HCT116 (cell line): ENCODE results near the gene LYRM7. TPM values are rescaled to one million over a fixed set of nuclear protein-coding genes. Genes with fewer than 3 reads are reported as not detected.
"Not testable (repeated sequence)": the region's sequence is repeated elsewhere in the genome, so short reads cannot be mapped to it uniquely, and the experiment has no call there.

Source experiments
- ATAC-seq: fragments of 200-7000 bp; cut with Tn5 transposase; 2 replicates; pipeline ENCODE4 v1.9.1; 2020; ENCODE audit warnings: mild to moderate bottlenecking, moderate library complexity
- Bru-seq: library from RNA; stranded (reverse); fragments of 400-500 nt; gene quantifications from one replicate; lab custom pipeline; 2021; lab: Mats Ljungman, UMichigan
- BruChase-seq, 2 experiments: library from RNA; stranded (reverse); fragments of 400-500 nt; gene quantifications; one replicate each; lab custom pipeline; 2021; lab: Mats Ljungman, UMichigan
- BruUV-seq: library from RNA; stranded (reverse); fragments of 400-500 nt; replicated peaks from 2 replicates; lab custom pipeline; 2021; lab: Mats Ljungman, UMichigan
- CTCF ChIA-PET: fragments of 300-600 bp; sonication (Branson Sonifier 250); formaldehyde crosslinking; loops from one replicate; lab custom pipeline; 2021; ENCODE audit warnings: antibody characterized with exemption; lab: Charles Lee
- POLR2A ChIA-PET: fragments of 300-600, 350-600 bp; sonication (Branson Sonifier 250); formaldehyde crosslinking; loops from one replicate; lab custom pipeline; 2021; ENCODE audit warnings: antibody characterized with exemption; lab: Charles Lee
- RAD21 ChIA-PET, 2 experiments: fragments of 300-600 bp; sonication (Branson Sonifier 250); formaldehyde crosslinking; loops; one replicate each; lab custom pipeline; 2023; ENCODE audit warnings: low total read pairs in 2 of 2; ENCODE audit not compliant: uncharacterized antibody in 2 of 2, unreplicated experiment in 2 of 2, low non-redundant PET in 1 of 2; lab: Charles Lee
- DNase-seq: peaks from one replicate; pipeline ENCODE4 v3.0.0-alpha.2; 2010; ENCODE audit warnings: low read depth, low spot score
- H2AFZ ChIP-seq: fragments of 200-600 bp; shearing (Covaris generic), sonication (generic); 2 replicates; pipeline ENCODE4 v1.6.1; 2017; ENCODE audit warnings: low read depth, mixed run types, mixed read lengths, antibody characterized with exemption, low read length; ENCODE audit not compliant: poor library complexity, severe bottlenecking
- H3K27ac ChIP-seq: 2 replicates; pipeline ENCODE4 v1.5.1; 2012; ENCODE audit warnings: low read depth, low read length
- H3K27me3 ChIP-seq: fragments of 200-600 bp; sonication (generic); 2 replicates; pipeline ENCODE4 v1.6.1; 2016; ENCODE audit warnings: mixed run types, low read length, mixed read lengths; ENCODE audit not compliant: insufficient read depth
- H3K36me3 ChIP-seq, 2 experiments: fragments of 200-500 bp in 1 of 2; fragments of 200-600 bp in 1 of 2; sonication (Bioruptor generic) in 1 of 2; sonication (generic) in 1 of 2; 2 replicates each; pipeline versions ENCODE4 v1.5.1 to v1.6.1; 2014 to 2016; ENCODE audit warnings: low read length in 2 of 2, inconsistent platforms in 1 of 2, mixed read lengths in 1 of 2, mixed run types in 1 of 2; ENCODE audit not compliant: insufficient read depth in 2 of 2, control insufficient read depth in 1 of 2
- H3K4me1 ChIP-seq, 2 experiments: fragments of 200-600 bp in 1 of 2; sonication (generic) in 1 of 2; 2 replicates each; pipeline versions ENCODE4 v1.5.1 to v1.6.1; 2012 to 2017; ENCODE audit warnings: low read length in 2 of 2, inconsistent platforms in 1 of 2, mild to moderate bottlenecking in 1 of 2, mixed read lengths in 1 of 2, mixed run types in 1 of 2, moderate library complexity in 1 of 2; ENCODE audit not compliant: insufficient read depth in 2 of 2, control insufficient read depth in 1 of 2
- H3K4me2 ChIP-seq: fragments of 200-600 bp; sonication (generic); 2 replicates; pipeline ENCODE4 v1.6.1; 2017; ENCODE audit warnings: mixed run types, low read length, mixed read lengths
- H3K4me3 ChIP-seq, 2 experiments: fragments of 200-600 bp in 1 of 2; sonication (generic) in 1 of 2; replicated peaks in 1 of 2; 2 replicates each; pipeline ENCODE4 v1.5.1; 2011 to 2016; ENCODE audit warnings: low read length in 2 of 2, control low read depth in 1 of 2, low read depth in 1 of 2, mild to moderate bottlenecking in 1 of 2, mixed read lengths in 1 of 2, mixed run types in 1 of 2
- H3K79me2 ChIP-seq: fragments of 200-600 bp; sonication (generic); 2 replicates; pipeline ENCODE4 v1.6.1; 2017; ENCODE audit warnings: mild to moderate bottlenecking, mixed run types, low read length, moderate library complexity, mixed read lengths; ENCODE audit not compliant: insufficient read depth
- H3K9ac ChIP-seq: fragments of 200-600 bp; sonication (generic); 2 replicates; pipeline ENCODE4 v1.6.1; 2016; ENCODE audit warnings: low read length, mixed read lengths
- H3K9me2 ChIP-seq: fragments of 200-600 bp; sonication (generic), shearing (Covaris generic); 2 replicates; pipeline ENCODE4 v1.6.1; 2017; ENCODE audit warnings: mixed run types, mild to moderate bottlenecking, moderate library complexity; ENCODE audit not compliant: insufficient read depth
- H3K9me3 ChIP-seq, 2 experiments: fragments of 200-500 bp in 1 of 2; fragments of 200-600 bp in 1 of 2; sonication (Bioruptor generic) in 1 of 2; sonication (generic) in 1 of 2; 2 replicates each; pipeline ENCODE4 v1.6.1; 2014 to 2017; ENCODE audit warnings: low read length in 2 of 2, mixed read lengths in 2 of 2, inconsistent platforms in 1 of 2, low read depth in 1 of 2, mild to moderate bottlenecking in 1 of 2, mixed run types in 1 of 2, moderate library complexity in 1 of 2; ENCODE audit not compliant: control insufficient read depth in 1 of 2, insufficient read depth in 1 of 2
- H4K20me1 ChIP-seq: fragments of 200-600 bp; sonication (generic), shearing (Covaris generic); 2 replicates; pipeline ENCODE4 v1.6.1; 2017; ENCODE audit warnings: mixed run types, mild to moderate bottlenecking, moderate library complexity; ENCODE audit not compliant: insufficient read depth
- CEBPB ChIP-seq: IDR thresholded peaks from 2 replicates; pipeline ENCODE4 v1.6.1; 2012; ENCODE audit warnings: low read depth
- EGR1 ChIP-seq: IDR thresholded peaks from 2 replicates; pipeline ENCODE4 v1.6.1; 2012; ENCODE audit warnings: low read depth
- EZH2 ChIP-seq: fragments of 200-600 bp; sonication (generic); IDR thresholded peaks from 2 replicates; pipeline ENCODE4 v1.6.1; 2017; ENCODE audit warnings: antibody characterized with exemption, mixed run types
- FOSL1 ChIP-seq: IDR thresholded peaks from 2 replicates; pipeline ENCODE4 v1.6.1; 2012; ENCODE audit warnings: low read depth
- POLR2A ChIP-seq: IDR thresholded peaks from 2 replicates; pipeline ENCODE4 v1.7.0; 2011; ENCODE audit warnings: borderline replicate concordance; ENCODE audit not compliant: insufficient read depth, insufficient read length; ENCODE audit errors: extremely low read depth
- POLR2AphosphoS5 ChIP-seq: IDR thresholded peaks from 2 replicates; pipeline ENCODE4 v1.6.1; 2011; ENCODE audit warnings: mild to moderate bottlenecking, low read depth, low read length, moderate library complexity
- SP1 ChIP-seq: IDR thresholded peaks from 2 replicates; pipeline ENCODE4 v1.6.1; 2012; ENCODE audit warnings: low read depth
- TCF7L2 ChIP-seq: IDR thresholded peaks from 2 replicates; pipeline ENCODE4 v1.7.0; 2011; ENCODE audit warnings: borderline replicate concordance, inconsistent platforms; ENCODE audit not compliant: insufficient read depth, insufficient read length; ENCODE audit errors: extremely low read depth
- YY1 ChIP-seq: IDR thresholded peaks from 2 replicates; pipeline ENCODE4 v1.6.1; 2011; ENCODE audit warnings: low read length, low read depth, moderate library complexity, mild to moderate bottlenecking; ENCODE audit not compliant: insufficient replicate concordance; ENCODE audit errors: extremely low read depth
- ZBTB33 ChIP-seq: IDR thresholded peaks from 2 replicates; pipeline ENCODE4 v1.6.1; 2011; ENCODE audit warnings: mild to moderate bottlenecking, low read length, moderate library complexity; ENCODE audit not compliant: insufficient replicate concordance; ENCODE audit errors: extremely low read depth
- intact Hi-C: fragments of 100-400 bp; cut with micrococcal nuclease; formaldehyde crosslinking; loops from 2 replicates; pipeline ENCODE4 v1.10.0; 2022
- long read RNA-seq: library from polyadenylated mRNA; unstranded; transcript quantifications from one replicate; pipeline ENCODE4 v2.0.0, GENCODE V29; 2021; ENCODE audit not compliant: unreplicated experiment
- polyA plus RNA-seq: library from polyadenylated mRNA; unstranded; fragments of >200 nt; gene quantifications from 2 replicates; pipeline ENCODE4 v1.2.1, GENCODE V29; 2012; ENCODE audit warnings: missing spikeins
- total RNA-seq: library from RNA; stranded (reverse); gene quantifications from one replicate; pipeline ENCODE4 v1.2.1, GENCODE V29; 2021; ENCODE audit not compliant: unreplicated experiment

LYRM7 gene
- total RNA-seq (14.4 TPM), Bru-seq, nascent RNA (percentile 70 among the genes with signal in this experiment), BruChase-seq, experiment 1, labeled RNA remaining after a 6-hour chase (percentile 73 among the genes with signal in this experiment), BruChase-seq, experiment 2, labeled RNA remaining after a 2-hour chase (percentile 67 among the genes with signal in this experiment)
- polyA plus RNA-seq = 1.1 and 1.6 TPM in 2 replicates
- long read RNA-seq, full-length matches to known transcripts = 22 of 34 reads
- long read RNA-seq, partial matches to known transcripts = 3 of 34 reads
- long read RNA-seq, other reads (novel, unspliced or antisense) = 9 of 34 reads

GRCh38 chr5:131170540-131171275 lies at the start of gene LYRM7:
LYRM7 (plus strand) TSS chr5:131170944; CDS start chr5:131171021, 77 bp downstream.
- Histone ChIP-seq H3K4me2 (peak within 1 kb of the TSS; percentile 91), H3K9me2 (no peaks in the 10 kb centered on the region), H3K27ac (peak within 1 kb of the TSS; percentile 42; the same call in 1 of the 2 replicates), H3K79me2 (peaks cover 23% of the 10 kb centered on the region), H3K4me3 (peak within 1 kb of the TSS; percentile 59 to 73)
- POLR2A ChIA-PET = no interaction called here
- intact Hi-C loops = loop anchor here (1.0 kb wide), 1 partner anchor 93 kb away; no protein-coding TSS in a partner anchor
- TF ChIP-seq EZH2 (no peak), FOSL1 (no peak), TCF7L2 (peak; percentile 50), POLR2A (peak; percentile 54), POLR2AphosphoS5 (peak; percentile 84), SP1 (no peak), CEBPB (no peak), ZBTB33 (peak; percentile 98), EGR1 (no peak), YY1 (peak; percentile 99)
- TF ChIP-seq, all 23 proteins: peak for 5
- ATAC-seq (peak; percentile 96), DNase-seq (peak; percentile 99)
- ChIA-PET RAD21 (no interaction called here), CTCF (no interaction called here)
- Histone ChIP-seq H3K9ac (peak within 1 kb of the TSS; percentile 76), H3K36me3 (no peaks in the 10 kb centered on the region), H2AFZ (peak within 1 kb of the TSS; percentile 10), H3K27me3 (no peaks in the 10 kb centered on the region), H3K4me1 (peaks cover 0 to 15% of the 10 kb centered on the region in 2 experiments; a peak in 2 of 4 replicates), H4K20me1 (no peaks in the 10 kb centered on the region), H3K9me3 (no peaks in the 10 kb centered on the region)
- no TSS peak for BruUV-seq

DNA sequence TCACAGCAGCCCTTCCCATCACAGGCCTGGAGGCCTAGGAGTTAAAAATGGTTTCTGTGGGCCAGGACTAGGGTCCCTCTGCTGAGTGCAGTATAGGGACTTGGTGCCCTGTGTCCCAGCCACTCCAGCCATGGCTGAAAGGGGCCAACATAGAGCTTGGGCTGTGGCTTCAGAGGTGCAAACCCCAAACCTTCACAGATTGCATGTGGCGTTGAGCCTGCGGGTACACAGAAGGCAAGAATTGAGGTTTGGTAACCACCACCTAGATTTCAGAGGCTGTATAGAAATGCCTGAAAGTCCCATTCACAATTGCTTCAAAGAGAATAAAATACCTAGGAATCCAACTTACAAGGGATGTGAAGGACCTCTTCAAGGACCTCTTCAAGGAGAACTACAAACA lies 43.5 kb upstream of the LYRM7 start:
- ATAC-seq, POLR2A ChIA-PET: not testable (repeated sequence)

More for the DNA sequence above, 43.5 kb upstream of the LYRM7 start:
- BruUV-seq, H3K27ac ChIP-seq, H4K20me1 ChIP-seq, RAD21 ChIA-PET, H3K4me3 ChIP-seq, H3K4me1 ChIP-seq, intact Hi-C loops, H3K36me3 ChIP-seq, H3K4me2 ChIP-seq, DNase-seq, H3K9me3 ChIP-seq, H3K27me3 ChIP-seq, H3K9ac ChIP-seq, H3K9me2 ChIP-seq, H3K79me2 ChIP-seq, CTCF ChIA-PET, H2AFZ ChIP-seq: not testable (repeated sequence)
